Activated CD4-positive, CD25-positive, alpha-beta regulatory T cell treated with anti-CD3 and anti-CD28 coated beads, Interleukin-2, amount 50 U/mL, for 72 hours (primary cell): Measurements from ENCODE around the gene AGTRAP.
A peak's percentile ranks its signal among the peaks of the same experiment; 100 is the strongest.

Experiments used
- DNase-seq: peaks from one replicate; pipeline ENCODE4 v3.0.0; 2021

Gene AGTRAP

GRCh38 chr1:11736746-11737639 lies 1.1 kb downstream of the AGTRAP start:
- peak; percentile 54 for DNase-seq

GRCh38 chr1:11738096-11738495 lies 2.2 kb downstream of the AGTRAP start:
- no peak for DNase-seq

- no peak for DNase-seq
Measured at GRCh38 chr1:11738783-11739182, 2.8 kb downstream of the AGTRAP start.

- no peak for DNase-seq
Measured at GRCh38 chr1:11740258-11741192, 4.6 kb downstream of the AGTRAP start.

DNA sequence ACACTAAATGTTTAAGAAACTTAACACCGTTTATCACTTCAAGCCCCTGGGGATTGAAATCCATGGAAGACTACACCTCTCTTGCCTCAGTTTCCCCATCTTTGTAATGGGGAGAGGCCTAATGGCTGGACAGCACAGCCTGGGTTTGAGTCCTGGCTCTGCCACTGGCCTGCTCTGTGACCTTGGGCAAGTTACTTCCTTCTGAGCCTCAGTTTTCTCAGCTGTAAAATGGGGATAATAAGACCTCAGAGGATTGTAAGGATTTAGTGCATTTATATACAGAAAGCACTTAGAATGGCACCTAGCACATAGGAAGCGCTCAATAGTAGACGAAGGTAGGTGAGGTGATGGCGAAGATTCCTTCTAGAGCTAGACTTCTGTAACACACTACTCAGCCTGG lies 5.5 kb downstream of the AGTRAP start:
- DNase-seq = no peak

DNA sequence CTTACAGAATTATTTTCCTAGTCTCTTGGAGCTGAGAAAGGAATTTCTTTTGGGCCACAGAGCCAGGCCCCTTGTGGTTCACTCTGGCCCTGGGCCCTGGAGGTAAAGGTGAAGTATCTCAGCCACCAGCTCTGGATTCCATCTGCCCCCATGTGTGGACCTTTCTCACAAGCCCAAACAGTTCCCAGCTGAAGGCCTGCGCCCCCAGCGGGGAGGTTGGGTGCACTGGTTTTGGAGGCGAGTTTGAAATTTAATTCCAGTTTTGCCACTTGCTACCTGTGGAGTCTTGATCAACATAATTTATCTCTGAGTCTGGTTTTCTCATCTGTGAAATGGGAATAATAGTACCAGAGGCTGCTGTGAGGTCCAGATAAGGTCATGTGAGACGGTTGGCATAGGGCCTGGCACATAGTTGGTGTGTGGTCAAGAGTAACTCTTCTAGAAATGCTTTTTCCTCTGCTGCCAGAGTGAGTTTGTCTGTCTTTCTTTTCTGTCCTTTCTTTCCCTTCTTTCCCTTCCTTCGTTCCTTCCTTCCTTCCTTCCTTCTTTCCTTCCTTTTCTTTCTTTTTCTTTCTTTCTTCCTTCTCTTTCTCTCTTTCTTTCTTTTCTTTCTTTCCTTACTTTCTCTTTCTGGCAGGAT lies 6.1 kb downstream of the AGTRAP start:
- no peak for DNase-seq

DNA sequence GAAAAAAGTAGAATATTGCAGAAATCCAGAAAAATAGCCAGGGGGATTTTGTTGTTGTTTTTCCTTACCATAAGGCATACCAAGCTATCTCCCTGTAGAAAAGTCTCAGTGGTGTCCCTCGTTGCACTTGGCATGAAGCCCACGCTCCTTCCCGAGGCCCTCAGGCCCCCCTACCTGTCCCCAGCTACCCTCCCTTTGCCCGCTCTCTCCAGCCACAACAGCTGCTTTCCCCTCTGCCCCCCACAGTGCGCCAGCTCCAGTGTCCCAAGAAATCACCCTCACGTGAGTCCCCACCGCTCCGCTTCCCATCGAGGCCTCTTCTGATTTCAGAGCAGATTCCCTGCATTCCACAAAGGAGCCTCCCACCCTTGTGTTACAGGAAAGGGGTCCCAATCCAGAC lies 8.4 kb downstream of the AGTRAP start:
- DNase-seq = no peak

DNA sequence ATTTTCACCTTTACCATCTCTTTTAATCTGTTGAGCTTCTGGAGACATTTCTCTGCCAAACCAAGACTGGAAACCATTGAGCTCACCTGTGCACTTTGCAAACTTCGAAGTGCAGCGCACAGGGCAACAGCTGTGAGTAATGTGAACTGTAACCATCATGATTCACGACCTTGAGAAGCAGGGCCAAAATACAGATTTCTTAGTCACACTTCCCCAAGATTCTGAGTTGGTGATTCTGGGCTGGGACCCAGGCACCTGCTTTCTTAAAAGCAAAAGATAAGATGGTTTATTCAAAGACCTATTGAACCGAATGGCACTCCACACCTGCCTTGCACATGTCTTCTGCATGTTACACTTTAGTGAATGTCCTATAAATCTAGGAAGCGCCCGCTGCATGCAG lies 10.2 kb downstream of the AGTRAP start:
- DNase-seq = no peak

DNA sequence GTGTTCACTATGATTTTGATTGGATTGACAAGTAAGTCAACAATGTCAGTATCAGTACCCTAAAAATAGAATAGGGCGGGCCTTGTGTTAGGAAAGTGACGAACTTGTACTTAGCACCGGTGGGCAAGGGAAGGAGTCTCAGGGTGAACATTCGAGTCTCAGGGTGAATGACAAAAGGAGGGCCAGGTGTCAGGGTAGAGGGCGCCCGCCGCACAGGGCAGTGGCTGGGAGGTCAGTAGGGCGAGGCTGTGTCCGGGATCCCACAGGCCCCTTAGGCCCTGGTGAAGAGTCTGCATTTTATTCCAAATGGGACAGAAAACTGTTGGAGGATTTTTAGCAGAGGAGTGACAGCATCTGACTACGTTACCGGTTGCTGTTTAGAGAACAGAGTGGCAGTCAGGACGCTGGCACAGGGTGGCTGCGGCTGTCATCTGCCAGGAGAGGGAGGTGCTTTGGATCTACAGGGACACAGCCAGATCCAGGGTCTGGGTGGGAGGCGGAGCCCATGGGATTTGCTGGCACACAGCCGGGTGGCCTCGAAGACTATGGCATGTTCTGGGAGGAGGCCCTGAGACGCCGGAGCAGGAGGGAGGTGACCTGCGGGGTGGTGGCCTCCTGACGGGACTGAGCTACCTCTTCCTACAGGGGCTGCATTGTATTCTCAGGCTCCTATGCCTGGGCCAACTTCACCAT lies 11.0 kb downstream of the AGTRAP start:
- no peak for DNase-seq

- DNase-seq = no peak
Measured at GRCh38 chr1:11748294-11749202, 12.6 kb downstream of the AGTRAP start.

DNA sequence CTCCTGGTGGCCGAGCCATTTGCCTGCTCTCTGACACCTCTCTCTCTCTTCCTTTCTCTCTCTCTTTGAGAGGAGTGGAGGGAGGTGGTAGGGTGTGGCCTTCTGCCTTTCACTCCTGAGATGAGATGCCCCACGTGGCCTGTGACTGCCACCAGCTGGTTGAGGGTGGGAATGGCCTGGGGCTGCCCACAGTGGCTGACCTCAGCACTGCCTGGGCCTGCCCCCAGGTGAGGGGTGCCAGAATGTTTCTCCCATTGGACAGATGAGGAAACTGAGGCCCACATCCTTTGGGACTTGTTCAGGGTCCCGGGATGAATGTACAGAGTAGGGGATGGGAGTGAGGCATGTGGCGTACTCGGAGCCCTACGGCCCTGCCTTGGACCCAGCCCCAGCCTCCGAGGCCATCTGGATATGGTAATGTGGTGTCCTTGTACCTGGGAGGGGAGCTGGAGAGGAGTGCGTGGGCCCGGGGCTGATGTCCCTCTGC lies 13.3 kb downstream of the AGTRAP start:
- DNase-seq = peak; percentile 53

GRCh38 chr1:11749996-11750395 lies 14.1 kb downstream of the AGTRAP start:
- DNase-seq = no peak

DNA sequence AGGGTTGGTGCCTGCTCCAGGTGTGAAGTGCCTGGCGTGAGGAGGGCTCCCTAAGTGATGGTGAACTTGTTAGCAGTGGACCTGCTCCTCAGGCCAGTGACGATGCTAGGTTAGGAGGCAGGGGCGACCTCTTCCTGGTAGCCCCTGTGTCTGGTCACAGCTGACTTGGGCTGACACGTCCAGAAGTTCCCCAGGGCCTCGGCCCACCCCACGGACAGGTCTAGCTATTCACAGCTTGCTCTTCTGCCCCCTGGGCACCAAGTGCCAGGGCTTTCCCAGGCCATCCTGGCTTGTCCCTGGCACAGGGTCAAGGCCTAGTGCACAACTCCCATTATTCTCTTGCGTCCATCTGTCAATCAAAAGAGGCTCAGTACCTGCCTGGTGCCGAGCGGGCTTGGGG lies 15.2 kb downstream of the AGTRAP start:
- DNase-seq = no peak

- DNase-seq = no peak
Measured at GRCh38 chr1:11752359-11753088, 16.6 kb downstream of the AGTRAP start.

GRCh38 chr1:11753555-11754208 lies 17.7 kb downstream of the AGTRAP start:
- DNase-seq = no peak

GRCh38 chr1:11757047-11757446 lies 21.1 kb downstream of the AGTRAP start:
- DNase-seq = no peak

GRCh38 chr1:11759791-11760190 lies 23.9 kb downstream of the AGTRAP start:
- no peak for DNase-seq

DNA sequence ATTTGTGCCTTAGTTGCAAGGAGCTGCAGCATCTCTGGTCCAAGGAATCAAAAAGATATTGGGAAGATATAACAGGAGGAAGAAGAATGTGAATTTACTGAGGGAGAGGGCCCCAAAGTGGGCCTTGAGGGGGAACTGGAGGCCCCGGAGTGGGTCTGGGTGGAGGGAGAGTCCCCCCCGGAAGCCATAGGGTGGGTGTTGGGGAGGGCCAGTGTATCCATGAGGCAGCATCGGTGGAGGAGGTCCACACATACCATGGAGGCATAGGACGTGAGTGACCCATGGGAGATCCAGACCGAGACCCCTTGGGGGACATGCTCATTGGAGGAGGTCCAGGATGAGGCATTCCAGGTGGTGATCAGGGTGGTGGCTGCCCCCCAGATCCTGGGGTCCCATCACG lies 25.3 kb downstream of the AGTRAP start:
- DNase-seq = no peak

- DNase-seq = no peak
Measured at GRCh38 chr1:11761988-11762406, 26.1 kb downstream of the AGTRAP start, which contains the start of gene C1orf167. Gene C1orf167 (plus strand): TSS chr1:11762193. CDS start chr1:11764401, 2,208 bp downstream.

DNA sequence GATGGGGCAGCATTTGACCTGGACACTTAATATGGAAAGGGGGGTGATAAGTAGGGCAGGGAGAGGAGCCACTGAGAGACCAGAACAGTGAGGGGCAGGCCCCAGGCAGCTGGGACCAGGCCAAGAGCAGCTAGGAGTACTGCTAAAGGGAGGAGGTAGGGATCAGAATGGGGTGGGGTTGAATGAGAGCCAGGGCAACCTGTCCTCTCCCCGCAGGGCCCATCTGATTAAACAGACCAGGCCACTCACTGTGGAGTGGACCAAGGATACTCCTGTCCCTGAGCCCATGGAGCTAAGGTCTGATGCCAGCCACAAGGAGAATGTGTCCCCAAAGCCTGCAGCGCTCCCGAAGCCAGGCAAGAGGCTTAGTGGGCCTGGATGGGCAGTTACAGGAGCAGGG lies 28.2 kb downstream of the AGTRAP start:
- DNase-seq = no peak
